ENCODE data around the gene VDR. TPM values are rescaled to one million over a fixed set of nuclear protein-coding genes. Genes with fewer than 3 reads are reported as not detected.

VDR gene
- total and polyA plus RNA-seq, 12 donors = 6.9 to 80.1 (median 18.4) TPM

DNA sequence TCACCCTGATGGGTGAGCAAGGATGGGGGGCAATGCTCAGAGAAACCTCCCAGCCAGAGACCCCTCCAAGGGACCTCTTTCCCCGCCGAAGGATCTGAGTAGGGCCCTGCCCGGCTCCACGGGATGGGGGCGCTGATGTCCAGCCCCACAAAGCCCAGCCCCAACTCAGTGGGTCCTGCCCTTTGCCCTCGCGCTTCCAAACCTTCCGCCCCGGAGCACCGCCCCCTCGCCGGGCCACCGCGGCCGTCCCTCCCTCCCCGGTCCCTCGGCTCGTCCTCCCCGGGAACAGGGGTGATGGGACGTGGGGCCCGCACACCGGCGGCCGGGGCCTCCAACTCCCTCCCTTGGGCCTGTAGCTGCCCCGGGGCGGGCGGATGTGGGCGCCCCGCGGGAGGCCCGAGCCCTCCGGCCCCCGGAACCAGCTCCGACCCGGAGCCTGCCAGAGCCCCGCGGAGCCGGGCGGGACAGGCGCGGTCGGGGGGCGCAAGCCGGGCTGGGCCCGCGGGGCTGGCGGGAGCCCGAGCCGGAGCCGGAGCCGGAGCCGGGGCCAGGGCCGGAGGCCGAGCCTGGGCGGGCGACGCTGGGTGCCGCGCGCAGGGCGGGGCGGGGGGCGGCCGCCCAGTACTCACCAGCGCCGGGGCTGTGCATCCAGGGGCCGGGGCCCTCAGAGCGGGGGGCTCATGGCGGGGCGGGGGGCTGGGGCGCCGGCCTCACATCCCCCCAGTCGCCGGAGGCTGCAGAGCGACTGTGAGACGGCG, 85.5 kb downstream of the VDR start:
- Histone ChIP-seq H3K27ac (peak overlapping the region; percentile 91 to 100 (median 98)), H3K9me3 (replicated peaks in 1 of 3) (no peaks in the 10 kb centered on the region), H3K36me3 (replicated peaks in 1 of 2) (no peaks in the 10 kb centered on the region), H3K27me3 (no peaks in the 10 kb centered on the region), H3K4me3 (peak overlapping the region; percentile 3 to 96 (median 70)), H3K4me1 (replicated peaks in 1 of 2) (peaks cover 66 to 81% of the 10 kb centered on the region in 2 donors)
- peak; percentile 59 to 78 (median 69) for DNase-seq
- TF ChIP-seq POLR2A (IDR thresholded peaks at IDR 0.05) = no peak
- TF ChIP-seq, protein P1, sequence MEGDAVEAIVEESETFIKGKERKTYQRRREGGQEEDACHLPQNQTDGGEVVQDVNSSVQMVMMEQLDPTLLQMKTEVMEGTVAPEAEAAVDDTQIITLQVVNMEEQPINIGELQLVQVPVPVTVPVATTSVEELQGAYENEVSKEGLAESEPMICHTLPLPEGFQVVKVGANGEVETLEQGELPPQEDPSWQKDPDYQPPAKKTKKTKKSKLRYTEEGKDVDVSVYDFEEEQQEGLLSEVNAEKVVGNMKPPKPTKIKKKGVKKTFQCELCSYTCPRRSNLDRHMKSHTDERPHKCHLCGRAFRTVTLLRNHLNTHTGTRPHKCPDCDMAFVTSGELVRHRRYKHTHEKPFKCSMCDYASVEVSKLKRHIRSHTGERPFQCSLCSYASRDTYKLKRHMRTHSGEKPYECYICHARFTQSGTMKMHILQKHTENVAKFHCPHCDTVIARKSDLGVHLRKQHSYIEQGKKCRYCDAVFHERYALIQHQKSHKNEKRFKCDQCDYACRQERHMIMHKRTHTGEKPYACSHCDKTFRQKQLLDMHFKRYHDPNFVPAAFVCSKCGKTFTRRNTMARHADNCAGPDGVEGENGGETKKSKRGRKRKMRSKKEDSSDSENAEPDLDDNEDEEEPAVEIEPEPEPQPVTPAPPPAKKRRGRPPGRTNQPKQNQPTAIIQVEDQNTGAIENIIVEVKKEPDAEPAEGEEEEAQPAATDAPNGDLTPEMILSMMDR (IDR thresholded peaks at IDR 0.05) = peak in 2 of 6 experiments; percentile 8 to 25
- intact Hi-C loops (cut with DNase I) = no loop called here
- WGBS, 4 donors = 0 to 1% (median 1%) methylated on average over 20 to 76 of the region's 77 CpGs; no CpG with 5 or more reads in 1 of the 4 donors

DNA sequence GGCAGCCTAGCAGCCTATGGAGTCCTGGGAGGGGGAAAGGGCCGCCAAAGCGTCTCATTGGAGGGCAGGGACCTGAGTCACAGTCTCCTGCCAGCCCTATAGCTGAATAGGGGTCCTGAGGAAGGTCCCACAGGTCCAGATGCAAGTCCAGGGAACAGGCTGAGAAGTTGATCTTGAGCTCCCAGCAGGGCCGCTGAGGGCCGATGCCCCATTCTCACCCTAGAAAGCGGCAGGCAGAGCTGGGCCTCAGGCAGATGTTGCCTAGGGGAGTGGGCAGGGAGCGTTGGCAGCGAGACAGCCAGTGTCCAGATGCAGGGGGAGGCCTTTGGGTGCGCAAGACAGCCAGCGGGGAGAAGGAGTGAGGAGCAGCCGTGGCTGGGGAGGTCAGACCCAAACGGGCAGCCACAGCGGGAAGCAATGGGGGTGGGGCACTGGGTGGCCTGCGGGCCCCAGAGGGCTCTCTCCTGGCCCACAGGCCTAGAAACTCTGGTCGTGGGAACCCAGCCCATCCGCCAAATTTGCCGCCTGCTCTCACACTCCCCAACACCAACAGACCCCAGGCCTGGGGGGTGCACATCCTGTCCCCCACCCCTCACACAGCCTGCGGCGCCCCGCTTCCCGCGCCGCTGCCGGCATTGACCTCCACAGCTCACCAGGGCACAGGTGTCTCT, 86.2 kb downstream of the VDR start:
- H3K36me3 ChIP-seq (replicated peaks in 1 of 2) = peaks cover 0 to 4% of the 10 kb centered on the region in 2 donors
- no peaks in the 10 kb centered on the region for H3K9me3 ChIP-seq (replicated peaks in 1 of 3)
- H3K27me3 ChIP-seq = no peaks in the 10 kb centered on the region
- H3K27ac ChIP-seq = peak overlapping the region; percentile 91 to 100 (median 98)
- H3K4me3 ChIP-seq = peak overlapping the region; percentile 3 to 96 (median 70)
- H3K4me1 ChIP-seq (replicated peaks in 1 of 2) = peaks cover 66 to 81% of the 10 kb centered on the region in 2 donors
- intact Hi-C loops (cut with DNase I) = no loop called here
- DNase-seq = peak in 6 of 7 donors; percentile 53 to 66 (median 62)
- 4 to 10% (median 8%) methylated on average over 6 to 23 of the region's 23 CpGs for WGBS, 4 donors
- TF ChIP-seq POLR2A (IDR thresholded peaks at IDR 0.05) = no peak
- TF ChIP-seq, protein P1 (IDR thresholded peaks at IDR 0.05) = no peak

DNA sequence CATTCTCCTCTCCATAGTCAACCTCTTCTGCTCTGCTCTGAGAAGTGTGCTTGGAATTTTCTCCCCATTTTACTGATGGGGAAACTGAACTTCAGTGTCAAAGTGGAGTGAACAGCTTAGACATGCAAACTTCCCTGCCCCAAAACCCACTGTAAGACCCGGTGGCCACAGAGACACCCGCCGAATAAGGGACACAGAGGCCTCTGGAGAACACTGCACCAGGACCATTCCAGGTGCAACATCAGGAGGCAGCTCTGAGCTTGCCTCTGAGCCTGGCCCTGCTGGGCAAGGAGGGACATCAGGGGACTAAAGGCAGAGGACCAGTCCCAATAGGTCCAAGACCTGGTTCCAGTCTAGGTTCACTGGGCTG, 86.8 kb downstream of the VDR start:
- peak in 1 of 7 donors; percentile 10 for DNase-seq
- peak overlapping the region; percentile 91 to 100 (median 98) for H3K27ac ChIP-seq
- TF ChIP-seq POLR2A (IDR thresholded peaks at IDR 0.05) = no peak
- TF ChIP-seq, protein P1 (IDR thresholded peaks at IDR 0.05) = no peak
- intact Hi-C loops (cut with DNase I) = no loop called here
- H3K9me3 ChIP-seq (replicated peaks in 1 of 3) = no peaks in the 10 kb centered on the region
- peaks cover 66 to 81% of the 10 kb centered on the region in 2 donors for H3K4me1 ChIP-seq (replicated peaks in 1 of 2)
- H3K4me3 ChIP-seq = peak overlapping the region in 2 of 4 donors; percentile 77 to 96
- H3K27me3 ChIP-seq = no peaks in the 10 kb centered on the region
- WGBS, 4 donors = 40 to 73% (median 68%) methylated on average over 3 of the region's 3 CpGs
- peaks cover 0 to 4% of the 10 kb centered on the region in 2 donors for H3K36me3 ChIP-seq (replicated peaks in 1 of 2)

DNA sequence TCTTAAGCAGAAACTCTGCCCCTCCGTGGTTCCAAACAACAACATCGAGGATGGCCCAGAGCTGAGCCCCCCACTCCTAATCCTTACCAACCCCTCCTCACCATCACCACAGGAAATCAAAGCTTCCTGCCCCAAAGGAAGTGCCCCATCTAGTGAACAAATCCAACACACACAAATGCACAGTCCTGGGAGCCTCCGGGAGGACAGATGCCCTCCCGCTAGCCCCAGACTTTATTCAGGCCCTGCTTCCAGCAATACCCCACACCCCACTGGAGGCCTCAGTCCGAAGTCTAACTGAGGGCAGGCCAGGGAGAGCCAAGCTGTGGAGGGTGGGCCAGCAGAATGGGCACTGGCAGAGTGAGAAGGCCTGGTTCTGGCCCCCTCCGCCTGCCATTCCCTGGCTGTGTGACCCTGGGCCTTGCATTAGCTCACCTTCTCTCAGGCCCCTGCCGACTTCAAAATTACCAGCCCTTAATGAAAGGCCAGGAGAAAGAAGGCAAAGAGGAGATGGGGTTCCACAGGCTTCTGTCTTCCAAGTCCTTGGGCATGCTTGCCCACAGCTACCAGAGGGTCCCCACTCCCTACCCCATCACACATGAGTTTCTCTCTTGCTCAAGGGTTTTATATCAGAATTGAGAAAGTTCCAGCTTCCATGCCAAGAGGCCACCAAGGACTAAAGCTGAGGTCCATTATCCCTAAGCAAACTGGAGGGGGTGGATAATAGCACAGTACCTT, 87.4 kb downstream of the VDR start:
- WGBS, 4 donors = 22 to 31% (median 25%) methylated on average over 6 to 7 of the region's 7 CpGs
- DNase-seq = peak in 2 of 7 donors; percentile 24 to 29
- peak overlapping the region in 2 of 4 donors; percentile 2 to 96 for H3K4me3 ChIP-seq
- peaks cover 70 to 81% of the 10 kb centered on the region in 2 donors for H3K4me1 ChIP-seq (replicated peaks in 1 of 2)
- TF ChIP-seq, protein P1 (IDR thresholded peaks at IDR 0.05) = peak in 2 of 6 experiments; percentile 11 to 17
- TF ChIP-seq POLR2A (IDR thresholded peaks at IDR 0.05) = peak in 1 of 2 donors; percentile 8
- intact Hi-C loops (cut with DNase I) = no loop called here
- peak overlapping the region; percentile 29 to 100 (median 98) for H3K27ac ChIP-seq
- peaks cover 0 to 4% of the 10 kb centered on the region in 2 donors for H3K36me3 ChIP-seq (replicated peaks in 1 of 2)
- no peaks in the 10 kb centered on the region for H3K9me3 ChIP-seq (replicated peaks in 1 of 3)
- H3K27me3 ChIP-seq = no peaks in the 10 kb centered on the region

Data from adrenal gland (tissue), 12 donors.